Fibroblast of villous mesenchyme (primary cell): Measurements from ENCODE around the gene MYDGF. TPM values are rescaled to one million over a fixed set of nuclear protein-coding genes. Genes with fewer than 3 reads are reported as not detected.

Experiments used
- DNase-seq: peaks from one replicate; pipeline ENCODE4 v3.0.0-alpha.2; 2010; ENCODE audit warnings: low read depth
- H3K4me3 ChIP-seq: 2 replicates; pipeline ENCODE4 v1.5.1; 2011; ENCODE audit warnings: low read depth, mild to moderate bottlenecking, low read length
- total RNA-seq: library from RNA; depleted of rRNA; stranded (reverse); fragments of >200 nt; gene quantifications from 2 replicates; pipeline ENCODE4 v1.2.3, GENCODE V29; 2012
- TF ChIP-seq, protein P1 (sequence below): IDR thresholded peaks from 2 replicates; pipeline ENCODE4 v1.5.1; 2012; ENCODE audit warnings: low read depth, mild to moderate bottlenecking, low read length; ENCODE audit not compliant: insufficient read depth

The MYDGF gene
- total RNA-seq, 1 donor = 179 TPM

DNA sequence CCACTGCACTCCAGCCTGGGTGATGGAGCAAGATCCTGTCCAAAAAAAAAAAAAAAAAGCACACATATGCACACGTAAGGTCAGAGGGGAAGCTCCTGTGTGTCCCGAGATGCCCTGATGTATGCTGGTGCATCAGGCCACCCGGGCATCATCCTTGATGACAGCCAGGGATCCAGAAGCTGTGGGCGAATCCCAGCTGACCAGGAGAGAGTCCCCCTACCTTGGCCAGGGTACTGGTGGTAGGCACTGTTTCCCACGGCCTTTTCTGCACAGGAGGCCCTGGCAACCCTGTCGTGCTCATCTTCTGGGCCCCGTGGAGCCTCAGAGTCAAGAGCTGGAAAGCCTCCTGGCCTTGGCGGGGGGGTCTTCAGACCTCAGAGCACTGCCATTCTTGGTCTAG is 14.0 kb downstream of the MYDGF start:
- H3K4me3 ChIP-seq = no peak overlapping the region
- TF ChIP-seq, protein P1, sequence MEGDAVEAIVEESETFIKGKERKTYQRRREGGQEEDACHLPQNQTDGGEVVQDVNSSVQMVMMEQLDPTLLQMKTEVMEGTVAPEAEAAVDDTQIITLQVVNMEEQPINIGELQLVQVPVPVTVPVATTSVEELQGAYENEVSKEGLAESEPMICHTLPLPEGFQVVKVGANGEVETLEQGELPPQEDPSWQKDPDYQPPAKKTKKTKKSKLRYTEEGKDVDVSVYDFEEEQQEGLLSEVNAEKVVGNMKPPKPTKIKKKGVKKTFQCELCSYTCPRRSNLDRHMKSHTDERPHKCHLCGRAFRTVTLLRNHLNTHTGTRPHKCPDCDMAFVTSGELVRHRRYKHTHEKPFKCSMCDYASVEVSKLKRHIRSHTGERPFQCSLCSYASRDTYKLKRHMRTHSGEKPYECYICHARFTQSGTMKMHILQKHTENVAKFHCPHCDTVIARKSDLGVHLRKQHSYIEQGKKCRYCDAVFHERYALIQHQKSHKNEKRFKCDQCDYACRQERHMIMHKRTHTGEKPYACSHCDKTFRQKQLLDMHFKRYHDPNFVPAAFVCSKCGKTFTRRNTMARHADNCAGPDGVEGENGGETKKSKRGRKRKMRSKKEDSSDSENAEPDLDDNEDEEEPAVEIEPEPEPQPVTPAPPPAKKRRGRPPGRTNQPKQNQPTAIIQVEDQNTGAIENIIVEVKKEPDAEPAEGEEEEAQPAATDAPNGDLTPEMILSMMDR = no peak
- DNase-seq = no peak

DNA sequence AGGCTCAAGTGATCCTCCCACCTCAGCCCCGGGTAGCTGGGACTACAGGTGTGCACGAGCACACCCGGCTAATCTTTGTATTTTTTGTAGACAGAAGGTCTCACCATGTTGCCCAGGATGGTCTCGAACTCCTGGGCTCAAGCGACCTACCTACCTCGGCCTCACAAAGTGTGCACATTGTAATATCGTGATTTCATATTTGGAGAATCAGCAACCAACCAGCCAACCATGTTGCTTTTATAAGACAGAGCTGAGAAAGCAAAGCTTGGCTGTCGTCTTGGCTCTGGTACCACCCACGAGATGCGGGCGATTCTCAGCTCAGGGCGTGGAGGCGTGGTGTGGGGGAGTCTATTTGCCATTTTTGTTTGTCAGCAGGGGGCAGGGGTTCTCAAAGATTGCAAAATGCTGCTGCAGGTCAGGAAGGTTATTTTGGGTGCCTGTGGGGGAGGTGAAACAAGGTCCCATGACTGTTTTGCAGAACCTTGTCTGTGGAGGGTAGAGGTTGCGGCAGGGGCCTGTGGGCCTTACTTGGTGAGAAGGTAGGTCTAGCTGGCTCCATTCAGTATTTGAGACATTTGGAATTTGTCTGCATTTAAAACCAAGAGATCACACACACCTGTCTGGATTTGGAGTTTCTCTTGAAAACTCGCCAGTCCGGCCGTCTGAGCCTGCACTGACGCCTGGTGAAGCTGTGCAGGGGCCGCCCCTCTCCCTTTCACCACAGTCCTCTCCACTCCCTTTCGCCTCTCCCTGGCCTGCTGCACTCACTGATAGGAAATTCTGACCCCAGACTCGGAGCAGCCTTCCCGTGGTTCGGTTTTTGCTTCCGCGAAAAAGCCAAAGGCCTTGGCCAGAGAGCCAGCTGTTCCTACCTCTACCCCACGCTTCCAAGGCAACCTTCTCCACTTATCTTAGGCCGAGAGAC is 15.4 kb downstream of the MYDGF start:
- peak; percentile 11 for DNase-seq
- TF ChIP-seq, protein P1 = no peak
- no peak overlapping the region for H3K4me3 ChIP-seq

DNA sequence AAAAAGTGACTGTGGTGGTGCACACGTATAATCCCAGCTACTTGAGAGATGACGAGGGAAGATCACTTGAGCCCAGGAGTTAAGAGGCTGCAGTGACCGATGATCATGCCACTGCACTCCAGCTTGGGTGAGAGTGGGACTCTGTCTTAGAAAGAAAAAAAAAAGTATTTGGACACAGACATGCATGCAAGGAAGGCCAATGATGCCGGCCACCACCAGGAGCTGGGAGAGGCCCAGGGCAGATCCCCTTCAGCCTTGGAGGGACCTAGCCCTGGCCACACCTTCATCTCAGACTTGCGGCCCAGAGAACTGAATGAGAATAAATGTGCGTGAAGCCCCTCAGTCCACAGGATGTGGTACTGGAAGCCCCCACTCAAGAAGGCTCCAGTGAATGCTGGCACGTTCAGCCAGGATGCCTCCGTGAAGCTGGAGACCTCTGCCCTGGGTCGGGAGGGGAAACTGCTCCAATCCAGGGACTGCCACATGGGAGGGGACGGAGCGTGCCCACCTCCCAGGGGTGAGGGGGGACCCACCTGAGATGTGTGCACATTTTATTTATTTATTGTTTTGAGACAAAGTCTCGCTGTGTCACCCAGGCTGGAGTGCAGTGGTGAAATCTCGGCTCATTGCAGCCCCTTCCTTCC is 16.2 kb downstream of the MYDGF start:
- no peak for DNase-seq
- TF ChIP-seq, protein P1 = no peak
- no peak overlapping the region for H3K4me3 ChIP-seq

GRCh38 chr19:4652075-4652474 is 18.1 kb downstream of the MYDGF start:
- DNase-seq = no peak
- TF ChIP-seq, protein P1 = no peak
- H3K4me3 ChIP-seq = no peak overlapping the region

GRCh38 chr19:4650159-4650558 is 20.0 kb downstream of the MYDGF start:
- no peak for DNase-seq
- no peak overlapping the region for H3K4me3 ChIP-seq
- TF ChIP-seq, protein P1 = no peak

- H3K4me3 ChIP-seq = no peak overlapping the region
- DNase-seq = no peak
- TF ChIP-seq, protein P1 = no peak
Measured at GRCh38 chr19:4649392-4650047, 20.6 kb downstream of the MYDGF start.
